ENCODE data around the gene SLC27A1.

The SLC27A1 gene

DNA sequence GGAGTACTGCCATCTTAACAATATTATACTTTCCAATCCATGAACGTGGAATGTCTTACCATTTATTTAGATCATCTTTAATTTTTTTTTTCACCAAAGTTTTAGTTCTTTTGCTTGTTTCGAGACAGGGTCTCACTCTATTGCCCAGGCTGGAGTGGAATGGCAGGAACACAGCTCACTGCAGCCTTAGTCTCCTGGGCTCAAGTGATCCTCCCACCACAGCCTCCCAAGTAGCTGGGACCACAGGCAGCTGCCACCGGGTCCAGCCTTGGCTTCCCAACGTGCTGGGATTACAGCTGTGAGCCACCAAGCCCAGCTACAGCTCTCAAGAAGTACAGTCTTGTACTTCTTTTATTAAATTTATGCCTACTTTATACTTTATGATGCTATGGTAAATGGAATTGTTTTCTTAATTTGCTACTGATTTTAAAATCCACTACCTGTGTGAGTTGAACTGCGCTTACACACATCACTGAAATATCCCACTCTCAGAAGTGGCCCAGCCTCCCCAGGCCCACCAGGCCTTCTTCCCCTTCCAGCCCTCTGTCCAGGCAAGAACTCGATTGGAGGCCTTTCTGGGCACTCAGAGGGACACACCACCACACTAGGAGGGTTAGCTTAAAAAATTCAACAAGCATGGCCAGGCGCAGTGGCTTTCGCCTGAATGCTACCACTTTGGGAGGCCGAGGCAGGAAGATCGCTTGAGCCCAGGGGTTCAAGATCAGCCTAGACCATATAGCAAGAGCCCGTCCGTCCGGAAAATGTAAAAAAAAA is 40.1 kb downstream of the SLC27A1 start:
- TF ChIP-seq EZH2 (optimal IDR thresholded peaks at IDR 0.05; ENCODE audit: low read depth, low read length) (no peak), CTCF (IDR thresholded peaks at IDR 0.05; ENCODE audit: low read length) (no peak), EZH2phosphoT487 (IDR thresholded peaks at IDR 0.05; ENCODE audit: low read length) (no peak)
- no peaks in the 10 kb centered on the region for H3K9me2 ChIP-seq (replicated peaks; ENCODE audit: insufficient read depth, low read length)
- H3K4me3 ChIP-seq (ENCODE audit: low read length) = peak overlapping the region; percentile 90
- peak overlapping the region; percentile 91 for H3K4me2 ChIP-seq (ENCODE audit: low read depth, low read length)
- no peaks in the 10 kb centered on the region for H3K9me3 ChIP-seq (replicated peaks; ENCODE audit: insufficient read depth, low read length)
- peak overlapping the region; percentile 92; the same call in 1 of the 2 replicates for H2AFZ ChIP-seq (ENCODE audit: low read length)
- H3K4me1 ChIP-seq (ENCODE audit: low read length) = 0 out of 2 replicates have a peak, but pooled peaks cover 4% of the 10 kb centered on the region
- H3F3A ChIP-seq (ENCODE audit: insufficient read depth, low read length) = peaks cover 4% of the 10 kb centered on the region; the same call in 1 of the 2 replicates
- no peak overlapping the region; the same call in 1 of the 2 replicates for H3K27ac ChIP-seq (ENCODE audit: low read length)
- DNase-seq = no peak
- H3K27me3 ChIP-seq (replicated peaks; ENCODE audit: insufficient read depth, low read length) = no peaks in the 10 kb centered on the region
- peaks cover 13% of the 10 kb centered on the region for H3K79me2 ChIP-seq (ENCODE audit: low read length)
- peak overlapping the region; percentile 94; the same call in 1 of the 2 replicates for H3K9ac ChIP-seq (ENCODE audit: low read length)
- no peaks in the 10 kb centered on the region for H4K20me1 ChIP-seq (ENCODE audit: insufficient read depth, low read length)
- no peaks in the 10 kb centered on the region for H3K36me3 ChIP-seq (replicated peaks; ENCODE audit: insufficient read depth, low read length)

- no peaks in the 10 kb centered on the region for H3K27me3 ChIP-seq (replicated peaks; ENCODE audit: insufficient read depth, low read length)
- no peaks in the 10 kb centered on the region for H4K20me1 ChIP-seq (ENCODE audit: insufficient read depth, low read length)
- H3K9me2 ChIP-seq (replicated peaks; ENCODE audit: insufficient read depth, low read length) = no peaks in the 10 kb centered on the region
- peak overlapping the region; percentile 94 for H3K9ac ChIP-seq (ENCODE audit: low read length)
- H2AFZ ChIP-seq (ENCODE audit: low read length) = peak overlapping the region; percentile 92
- no peak for TF ChIP-seq EZH2phosphoT487 (IDR thresholded peaks at IDR 0.05; ENCODE audit: low read length)
- H3K9me3 ChIP-seq (replicated peaks; ENCODE audit: insufficient read depth, low read length) = no peaks in the 10 kb centered on the region
- no peaks in the 10 kb centered on the region for H3K36me3 ChIP-seq (replicated peaks; ENCODE audit: insufficient read depth, low read length)
- H3K4me2 ChIP-seq (ENCODE audit: low read depth, low read length) = peak overlapping the region; percentile 91
- peak; percentile 56 for DNase-seq
- peak overlapping the region; percentile 90 for H3K4me3 ChIP-seq (ENCODE audit: low read length)
- H3K27ac ChIP-seq (ENCODE audit: low read length) = peak overlapping the region; percentile 63; the same call in 1 of the 2 replicates
- H3F3A ChIP-seq (ENCODE audit: insufficient read depth, low read length) = peaks cover 4% of the 10 kb centered on the region; the same call in 1 of the 2 replicates
- 0 out of 2 replicates have a peak, but pooled peaks cover 4% of the 10 kb centered on the region for H3K4me1 ChIP-seq (ENCODE audit: low read length)
- peaks cover 13% of the 10 kb centered on the region for H3K79me2 ChIP-seq (ENCODE audit: low read length)
Measured at GRCh38 chr19:17511724-17512573, 41.6 kb downstream of the SLC27A1 start.

GRCh38 chr19:17512574-17512939 is 42.2 kb downstream of the SLC27A1 start:
- Histone ChIP-seq H3K79me2 (ENCODE audit: low read length) (peaks cover 13% of the 10 kb centered on the region), H3K9me3 (replicated peaks; ENCODE audit: insufficient read depth, low read length) (no peaks in the 10 kb centered on the region), H3K27ac (ENCODE audit: low read length) (no peak overlapping the region), H3K9ac (ENCODE audit: low read length) (no peak overlapping the region), H3K4me1 (ENCODE audit: low read length) (0 out of 2 replicates have a peak, but pooled peaks cover 4% of the 10 kb centered on the region), H3K4me2 (ENCODE audit: low read depth, low read length) (peak overlapping the region; percentile 91; the same call in 1 of the 2 replicates), H3F3A (ENCODE audit: insufficient read depth, low read length) (peaks cover 4% of the 10 kb centered on the region; the same call in 1 of the 2 replicates), H2AFZ (ENCODE audit: low read length) (no peak overlapping the region), H3K27me3 (replicated peaks; ENCODE audit: insufficient read depth, low read length) (0 out of 2 replicates have a peak, but pooled peaks cover 3% of the 10 kb centered on the region), H3K4me3 (ENCODE audit: low read length) (peak overlapping the region; percentile 90), H3K9me2 (replicated peaks; ENCODE audit: insufficient read depth, low read length) (no peaks in the 10 kb centered on the region), H4K20me1 (ENCODE audit: insufficient read depth, low read length) (no peaks in the 10 kb centered on the region), H3K36me3 (replicated peaks; ENCODE audit: insufficient read depth, low read length) (no peaks in the 10 kb centered on the region)
- TF ChIP-seq EZH2 (optimal IDR thresholded peaks at IDR 0.05; ENCODE audit: low read depth, low read length) (no peak), EZH2phosphoT487 (IDR thresholded peaks at IDR 0.05; ENCODE audit: low read length) (no peak), CTCF (IDR thresholded peaks at IDR 0.05; ENCODE audit: low read length) (no peak)
- no peak for DNase-seq

Measured in MM.1S (cell line).